Ovary (tissue), 9 donors: ENCODE measurements around the gene SRGN. TPM values are rescaled to one million over a fixed set of nuclear protein-coding genes. Genes with fewer than 3 reads are reported as not detected.

Experiments
- DNase-seq, 5 donors: peaks; one replicate each; pipeline ENCODE4 v3.0.0-alpha.2; 2019 to 2020
- H3K27ac ChIP-seq, 2 donors: fragments of 200-600 bp; one replicate each; pipeline versions ENCODE4 v1.5.1 to v1.8.0; 2019 to 2022
- H3K27me3 ChIP-seq: fragments of 200-600 bp; one replicate; pipeline ENCODE4 v1.8.0; 2022
- H3K36me3 ChIP-seq: fragments of 200-600 bp; sonication (generic); one replicate; pipeline ENCODE4 v1.5.1; 2019
- H3K4me1 ChIP-seq: one replicate; pipeline ENCODE4 v1.8.1; 2013; ENCODE audit warnings: mild to moderate bottlenecking, moderate library complexity; ENCODE audit not compliant: insufficient read depth
- H3K4me3 ChIP-seq: fragments of 200-600 bp; sonication (generic); one replicate; pipeline ENCODE4 v1.5.1; 2017
- H3K9me3 ChIP-seq, 2 donors: fragments of 200-600 bp in 1 of 2; sonication (generic) in 1 of 2; one replicate each; pipeline versions ENCODE4 v1.5.1 to v1.8.1; 2013 to 2019; ENCODE audit warnings: mild to moderate bottlenecking in 1 of 2, moderate library complexity in 1 of 2
- CTCF ChIP-seq, 3 donors: fragments of 450-650 bp in 2 of 3; fragments of 200-600 bp in 1 of 3; IDR thresholded peaks; one replicate each; pipeline versions ENCODE4 v1.5.1 to v1.8.0; 2016 to 2022; ENCODE audit warnings: antibody characterized with exemption in 3 of 3, mild to moderate bottlenecking in 1 of 3
- EP300 ChIP-seq: sonication (generic); formaldehyde crosslinking; IDR thresholded peaks from one replicate; pipeline ENCODE4 v1.6.1; 2017; ENCODE audit warnings: antibody characterized with exemption
- POLR2A ChIP-seq: fragments of 450-650 bp; IDR thresholded peaks from one replicate; pipeline ENCODE4 v1.6.1; 2017; ENCODE audit warnings: antibody characterized with exemption, mild to moderate bottlenecking, moderate library complexity
- WGBS, 3 donors: extraction: QIAGEN DNeasy Blood & Tissue Kit in 1 of 3; methylation state at CpG; one replicate each; pipeline versions ENCODE4 v1.1.5 to v1.1.7; 2013 to 2017; 5-methylcytosine and 5-hydroxymethylcytosine counted together
- intact Hi-C, 4 donors: fragments of 100-400 bp; cut with DNase I; formaldehyde crosslinking; loops; one replicate each; pipeline versions ENCODE4 v1.11.0 to v1.15.1; 2022 to 2023
- polyA plus RNA-seq, 2 donors: library from polyadenylated mRNA; stranded (reverse); fragments of 200-250 nt in 1 of 2; fragments of 350-450 nt in 1 of 2; fragmentation: Illumina TruSeq in 1 of 2; extraction: RNeasy Lipid Tissue Mini Kit (QIAGEN cat#74804) in 1 of 2; gene quantifications; one replicate each; pipeline ENCODE4 v1.2.3, GENCODE V29; 2013 to 2014
- total RNA-seq, 7 donors: library from RNA; depleted of rRNA in 2 of 7; stranded (reverse); fragments of >200 nt in 2 of 7; fragmentation: NEBNext Ultra II Directional in 3 of 7; extraction: Animal tissue kit (Norgen Biotek cat#: 25700) in 3 of 7; gene quantifications; one replicate each; pipeline versions ENCODE4 v1.1.0 to v1.2.4, GENCODE V29; 2016 to 2023
- donor health status: DM: no; HTN: no; CAD: no; lungs with moderate emphysema.
- donor health status: DM: no; HTN: no; CAD: no.
- donor health status: Bipolar disorder and iron deficiency.
- donor health status: DM: yes; HTN: yes; CAD: no.
- donor health status: DM: no; HTN: no; CAD: no.
- donor health status: DM: yes; HTN: yes; CAD: no.

The SRGN gene
- total and polyA plus RNA-seq, 9 donors: 22.0 to 107 (median 39.5) TPM

DNA sequence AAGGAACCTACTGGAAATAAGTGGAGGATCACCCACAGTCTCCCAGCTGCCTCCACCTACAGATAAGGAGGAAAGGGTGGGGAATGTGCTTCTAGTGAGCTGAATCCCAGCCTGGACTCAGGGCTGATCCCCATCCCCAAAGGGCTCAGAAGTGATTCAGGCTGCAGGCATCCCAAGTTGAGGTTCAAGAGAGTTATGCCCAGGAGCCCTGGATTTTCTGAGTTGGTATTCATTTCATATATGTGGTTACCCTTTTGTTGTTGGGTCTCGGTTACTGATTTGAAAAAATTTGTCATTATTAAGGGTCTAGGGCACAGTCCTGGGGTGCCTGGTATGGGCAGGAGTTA, 30.0 kb upstream of the SRGN start:
- H3K27ac ChIP-seq: no peak overlapping the region
- no peak for TF ChIP-seq POLR2A
- TF ChIP-seq CTCF (IDR thresholded peaks at IDR 0.05): no peak
- TF ChIP-seq EP300: no peak
- 0 to 3% (median 0%) methylated on average over 1 of the region's 1 CpG for WGBS, 3 donors
- H3K4me1 ChIP-seq: peaks cover 1% of the 10 kb centered on the region
- no peak for DNase-seq
- no peaks in the 10 kb centered on the region for H3K9me3 ChIP-seq
- H3K27me3 ChIP-seq: no peaks in the 10 kb centered on the region
- H3K36me3 ChIP-seq: no peaks in the 10 kb centered on the region
- intact Hi-C loops: no loop called here
- no peak overlapping the region for H3K4me3 ChIP-seq

DNA sequence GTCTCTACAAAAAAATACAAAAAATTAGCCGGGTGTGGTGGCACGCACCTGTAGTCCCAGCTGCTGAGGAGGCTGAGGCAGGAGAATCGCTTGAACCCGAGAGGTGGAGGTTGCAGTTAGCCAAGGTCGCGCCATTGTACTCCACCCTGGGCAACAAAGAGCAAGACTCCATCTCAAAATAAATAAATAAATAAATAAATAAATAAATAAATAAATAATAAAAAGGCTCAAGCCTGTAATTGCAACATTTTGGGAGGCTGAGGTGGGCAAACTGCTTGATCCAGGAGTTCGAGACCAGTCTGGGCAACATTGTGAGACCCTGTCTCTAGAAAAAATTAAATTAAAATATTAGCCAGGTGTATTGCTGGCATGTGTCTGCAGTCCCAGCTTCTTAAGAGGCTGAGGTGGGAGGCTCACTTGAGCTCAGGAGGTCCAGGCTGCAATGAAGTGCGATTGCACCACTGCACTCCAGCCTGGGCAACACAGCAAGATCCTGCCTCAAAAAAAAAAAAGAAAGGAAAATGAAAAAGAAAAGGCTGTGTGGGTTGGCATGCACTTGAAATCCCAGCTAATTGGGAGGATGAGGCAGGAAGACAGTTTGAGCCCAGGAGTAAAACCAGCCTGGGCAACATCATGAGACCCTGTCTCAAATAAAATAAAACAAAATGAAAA, 27.6 kb upstream of the SRGN start:
- no peak overlapping the region for H3K4me3 ChIP-seq
- H3K9me3 ChIP-seq: no peaks in the 10 kb centered on the region
- H3K27ac ChIP-seq: no peak overlapping the region
- DNase-seq: no peak
- H3K27me3 ChIP-seq: no peaks in the 10 kb centered on the region
- H3K36me3 ChIP-seq: no peaks in the 10 kb centered on the region
- intact Hi-C loops: no loop called here
- 92 to 96% (median 95%) methylated on average over 8 of the region's 8 CpGs for WGBS, 3 donors
- peaks cover 1% of the 10 kb centered on the region for H3K4me1 ChIP-seq
- TF ChIP-seq CTCF (IDR thresholded peaks at IDR 0.05) (no peak), POLR2A (no peak), EP300 (no peak)

DNA sequence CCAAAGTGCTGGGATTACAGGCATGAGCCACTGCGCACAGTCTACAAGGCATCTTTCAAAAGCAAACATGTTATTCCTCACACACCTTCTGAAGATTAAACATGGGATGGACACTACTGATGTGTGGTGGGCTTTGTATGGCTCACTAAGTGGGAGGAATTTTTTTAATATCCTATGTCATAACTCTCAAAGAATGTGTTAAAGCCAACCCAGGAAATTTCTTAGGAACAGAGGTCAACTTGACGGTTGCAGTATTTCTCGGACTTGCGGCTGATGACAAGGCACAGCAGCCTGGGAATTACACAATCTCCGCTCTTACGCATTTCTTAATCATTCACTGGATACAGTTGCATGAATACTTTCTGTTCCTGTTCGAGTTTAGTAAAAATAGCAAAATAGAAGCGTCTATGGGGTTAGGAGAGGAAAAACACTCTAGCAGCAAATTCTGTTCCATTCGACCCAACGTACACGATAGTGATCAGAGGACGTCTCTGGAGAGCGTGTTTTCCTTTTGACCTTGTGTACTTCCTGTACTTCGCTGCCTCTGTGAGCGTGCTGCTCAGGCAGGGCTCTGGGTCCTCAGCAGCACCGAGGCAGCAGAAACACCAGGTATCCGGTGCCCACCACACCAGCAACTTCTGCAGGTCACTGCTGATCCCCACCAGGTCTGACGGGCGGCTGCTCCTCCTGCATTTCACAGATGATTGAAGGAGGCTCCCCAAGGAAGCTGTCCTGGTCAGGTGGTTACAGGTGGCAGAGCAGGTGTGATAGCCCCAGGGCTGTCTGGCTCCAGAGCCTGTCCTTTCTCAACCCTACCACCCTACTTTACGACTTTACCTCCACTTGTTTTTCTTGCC, 26.4 kb upstream of the SRGN start:
- intact Hi-C loops: no loop called here
- H3K9me3 ChIP-seq: no peaks in the 10 kb centered on the region
- 15 to 30% (median 22%) methylated on average over 20 of the region's 20 CpGs for WGBS, 3 donors
- H3K4me1 ChIP-seq: peaks cover 1% of the 10 kb centered on the region
- no peaks in the 10 kb centered on the region for H3K36me3 ChIP-seq
- peak in 4 of 5 donors; percentile 30 to 73 (median 52) for DNase-seq
- peak overlapping the region; percentile 14 for H3K4me3 ChIP-seq
- H3K27me3 ChIP-seq: no peaks in the 10 kb centered on the region
- TF ChIP-seq CTCF (IDR thresholded peaks at IDR 0.05) (no peak), POLR2A (peak; percentile 33), EP300 (peak; percentile 97)
- H3K27ac ChIP-seq: peak overlapping the region; percentile 52

- no peaks in the 10 kb centered on the region for H3K36me3 ChIP-seq
- no peaks in the 10 kb centered on the region for H3K9me3 ChIP-seq
- 85 to 95% (median 89%) methylated on average over 5 of the region's 5 CpGs for WGBS, 3 donors
- no peaks in the 10 kb centered on the region for H3K27me3 ChIP-seq
- H3K4me1 ChIP-seq: peaks cover 1% of the 10 kb centered on the region
- TF ChIP-seq EP300: no peak
- no peak for TF ChIP-seq POLR2A
- TF ChIP-seq CTCF (IDR thresholded peaks at IDR 0.05): no peak
- H3K4me3 ChIP-seq: no peak overlapping the region
- no peak overlapping the region for H3K27ac ChIP-seq
- DNase-seq: no peak
- intact Hi-C loops: no loop called here
These were observed 25.0 kb upstream of the SRGN start for GRCh38 chr10:69062901-69063300.
